Trophoblast cell (in vitro differentiated cells and primary cell): ENCODE measurements around the gene ATG4D.
"Not testable (repeated sequence)": the region's sequence is repeated elsewhere in the genome, so short reads cannot be mapped to it uniquely, and the experiment has no call there.

ENCODE experiments used
- DNase-seq, 2 donors: peaks; one replicate each; pipeline ENCODE4 v3.0.0-alpha.2; 2016
- H2AFZ ChIP-seq: 2 replicates; pipeline ENCODE4 v1.6.1; 2013; ENCODE audit warnings: low read length, moderate library complexity, mild to moderate bottlenecking; ENCODE audit not compliant: insufficient read depth, poor library complexity
- H2AK5ac ChIP-seq: 2 replicates; pipeline ENCODE4 v1.6.1; 2013; ENCODE audit warnings: mild to moderate bottlenecking, low read length
- H2BK120ac ChIP-seq: 2 replicates; pipeline ENCODE4 v1.6.1; 2013; ENCODE audit warnings: low read length, mild to moderate bottlenecking, moderate library complexity; ENCODE audit not compliant: insufficient read depth, poor library complexity
- H2BK12ac ChIP-seq: 2 replicates; pipeline ENCODE4 v1.6.1; 2013; ENCODE audit warnings: mild to moderate bottlenecking, low read length, moderate library complexity
- H2BK5ac ChIP-seq: 2 replicates; pipeline ENCODE4 v1.6.1; 2013; ENCODE audit warnings: low read length, low read depth, moderate library complexity, mild to moderate bottlenecking; ENCODE audit not compliant: poor library complexity
- H3K14ac ChIP-seq: 2 replicates; pipeline ENCODE4 v1.6.1; 2013; ENCODE audit warnings: mild to moderate bottlenecking, low read length
- H3K18ac ChIP-seq: 2 replicates; pipeline ENCODE4 v1.6.1; 2013; ENCODE audit warnings: mild to moderate bottlenecking, low read length
- H3K23ac ChIP-seq: 2 replicates; pipeline ENCODE4 v1.6.1; 2013; ENCODE audit warnings: low read length
- H3K27ac ChIP-seq: 2 replicates; pipeline ENCODE4 v1.5.1; 2013; ENCODE audit warnings: low read depth, mild to moderate bottlenecking, inconsistent platforms, low read length, moderate library complexity
- H3K27me3 ChIP-seq: 2 replicates; pipeline ENCODE4 v1.6.1; 2013; ENCODE audit warnings: inconsistent platforms, mild to moderate bottlenecking, low read length, moderate library complexity; ENCODE audit not compliant: insufficient read depth
- H3K36me3 ChIP-seq, 2 experiments: 1 replicate in 1 of 2; 2 replicates in 1 of 2; pipeline ENCODE4 v1.6.1; 2013; ENCODE audit warnings: low read length in 2 of 2, mild to moderate bottlenecking in 2 of 2, moderate library complexity in 1 of 2; ENCODE audit not compliant: insufficient read depth in 2 of 2, control insufficient read depth in 1 of 2
- H3K4ac ChIP-seq: 2 replicates; pipeline ENCODE4 v1.6.1; 2013; ENCODE audit warnings: low read depth, mild to moderate bottlenecking, low read length, moderate library complexity
- H3K4me1 ChIP-seq, 2 experiments: 1 replicate in 1 of 2; 2 replicates in 1 of 2; pipeline ENCODE4 v1.6.1; 2013; ENCODE audit warnings: low read length in 2 of 2, mild to moderate bottlenecking in 2 of 2, moderate library complexity in 1 of 2; ENCODE audit not compliant: insufficient read depth in 2 of 2, control insufficient read depth in 1 of 2
- H3K4me2 ChIP-seq: 2 replicates; pipeline ENCODE4 v1.6.1; 2013; ENCODE audit warnings: inconsistent platforms, mild to moderate bottlenecking, low read length, moderate library complexity
- H3K4me3 ChIP-seq: 2 replicates; pipeline ENCODE4 v1.5.1; 2013; ENCODE audit warnings: mild to moderate bottlenecking, low read depth, low read length, inconsistent platforms
- H3K79me1 ChIP-seq: one replicate; pipeline ENCODE4 v1.6.1; 2013; ENCODE audit warnings: low read length
- H3K79me2 ChIP-seq: 2 replicates; pipeline ENCODE4 v1.6.1; 2013; ENCODE audit warnings: low read length, mild to moderate bottlenecking; ENCODE audit not compliant: control insufficient read depth, insufficient read depth, poor library complexity
- H3K9ac ChIP-seq: 2 replicates; pipeline ENCODE4 v1.6.1; 2013; ENCODE audit warnings: mild to moderate bottlenecking, low read length
- H3K9me3 ChIP-seq: 2 replicates; pipeline ENCODE4 v1.6.1; 2013; ENCODE audit warnings: low read depth, mild to moderate bottlenecking, control low read depth, inconsistent platforms, low read length; ENCODE audit not compliant: insufficient read depth
- H4K12ac ChIP-seq: 2 replicates; pipeline ENCODE4 v1.6.1; 2013; ENCODE audit warnings: low read depth, mild to moderate bottlenecking, low read length, moderate library complexity
- H4K8ac ChIP-seq: 2 replicates; pipeline ENCODE4 v1.6.1; 2013; ENCODE audit warnings: low read depth, mild to moderate bottlenecking, low read length, moderate library complexity
- H4K91ac ChIP-seq: one replicate; pipeline ENCODE4 v1.6.1; 2013; ENCODE audit warnings: low read depth, mild to moderate bottlenecking, low read length, moderate library complexity
- WGBS: extraction: QIAGEN DNeasy Blood & Tissue Kit; methylation state at CpG from one replicate; pipeline ENCODE4 v1.1.7; 2013; ENCODE audit warnings: missing lambda C conversion rate; ENCODE audit not compliant: insufficient read length, insufficient coverage; ENCODE audit errors: extremely low coverage; 5-methylcytosine and 5-hydroxymethylcytosine counted together

Gene ATG4D

GRCh38 chr19:10521461-10522171 is 22.1 kb upstream of the ATG4D start:
- no peak overlapping the region for H4K8ac ChIP-seq
- H3K23ac ChIP-seq: no peak overlapping the region
- no peak overlapping the region for H3K4ac ChIP-seq
- no peak overlapping the region for H4K12ac ChIP-seq
- no peak overlapping the region for H2BK12ac ChIP-seq
- no peak overlapping the region for H2BK5ac ChIP-seq
- no peak for DNase-seq
- no peaks in the 10 kb centered on the region for H3K9me3 ChIP-seq
- H3K9ac ChIP-seq: no peak overlapping the region
- no peak overlapping the region for H2AFZ ChIP-seq
- peaks cover 8% of the 10 kb centered on the region for H3K27me3 ChIP-seq
- peaks cover 2% of the 10 kb centered on the region for H3K79me2 ChIP-seq
- peaks cover 5 to 10% of the 10 kb centered on the region in 2 experiments for H3K4me1 ChIP-seq
- no CpG with 5 or more reads among the region's 13 CpGs for WGBS
- H3K27ac ChIP-seq: no peak overlapping the region
- no peak overlapping the region for H2BK120ac ChIP-seq
- no peak overlapping the region for H3K4me3 ChIP-seq
- H2AK5ac ChIP-seq: no peak overlapping the region
- H3K14ac ChIP-seq: no peak overlapping the region
- no peaks in the 10 kb centered on the region for H3K79me1 ChIP-seq
- no peaks in the 10 kb centered on the region for H3K36me3 ChIP-seq
- no peak overlapping the region for H3K4me2 ChIP-seq
- H4K91ac ChIP-seq: no peak overlapping the region
- no peak overlapping the region for H3K18ac ChIP-seq

- H3K18ac ChIP-seq: no peak overlapping the region
- H3K27me3 ChIP-seq: peaks cover 3% of the 10 kb centered on the region
- no peak overlapping the region for H3K4me3 ChIP-seq
- no peaks in the 10 kb centered on the region for H3K79me1 ChIP-seq
- H3K9me3 ChIP-seq: no peaks in the 10 kb centered on the region
- no peak overlapping the region for H3K27ac ChIP-seq
- no peak overlapping the region for H2BK12ac ChIP-seq
- H3K4me1 ChIP-seq: peaks cover 0 to 4% of the 10 kb centered on the region in 2 experiments
- H3K4ac ChIP-seq: no peak overlapping the region
- no peak overlapping the region for H4K8ac ChIP-seq
- no CpG with 5 or more reads among the region's 3 CpGs for WGBS
- H2AFZ ChIP-seq: no peak overlapping the region
- no peak overlapping the region for H2BK5ac ChIP-seq
- H3K14ac ChIP-seq: no peak overlapping the region
- no peak overlapping the region for H3K4me2 ChIP-seq
- no peaks in the 10 kb centered on the region for H3K79me2 ChIP-seq
- no peak overlapping the region for H2AK5ac ChIP-seq
- H4K91ac ChIP-seq: no peak overlapping the region
- H4K12ac ChIP-seq: no peak overlapping the region
- no peak overlapping the region for H3K23ac ChIP-seq
- no peaks in the 10 kb centered on the region for H3K36me3 ChIP-seq
- H3K9ac ChIP-seq: no peak overlapping the region
- DNase-seq: no peak
- H2BK120ac ChIP-seq: no peak overlapping the region
Observed at GRCh38 chr19:10523135-10523636, 20.5 kb upstream of the ATG4D start.

- Histone ChIP-seq H2BK120ac (no peak overlapping the region), H2BK12ac (no peak overlapping the region), H3K9me3 (no peaks in the 10 kb centered on the region), H2AK5ac (no peak overlapping the region), H3K27me3 (no peaks in the 10 kb centered on the region), H3K79me2 (no peaks in the 10 kb centered on the region), H3K18ac (no peak overlapping the region), H3K4me1 (no peaks in the 10 kb centered on the region), H3K14ac (no peak overlapping the region), H3K9ac (no peak overlapping the region), H2AFZ (no peak overlapping the region), H3K23ac (no peak overlapping the region), H3K4me3 (no peak overlapping the region), H3K36me3 (no peaks in the 10 kb centered on the region), H2BK5ac (no peak overlapping the region), H3K79me1 (no peaks in the 10 kb centered on the region), H4K8ac (no peak overlapping the region), H3K27ac (no peak overlapping the region), H3K4me2 (no peak overlapping the region), H4K12ac (no peak overlapping the region), H3K4ac (no peak overlapping the region), H4K91ac (no peak overlapping the region)
- peak in 1 of 2 donors; percentile 91 for DNase-seq
- no CpG with 5 or more reads among the region's 7 CpGs for WGBS
Observed at GRCh38 chr19:10525636-10526035, 18.1 kb upstream of the ATG4D start.

- not testable (repeated sequence) for H3K18ac ChIP-seq, H3K14ac ChIP-seq, H3K27me3 ChIP-seq, H3K36me3 ChIP-seq, H3K79me1 ChIP-seq, H4K12ac ChIP-seq, H3K9ac ChIP-seq, H3K4me1 ChIP-seq, H3K4me2 ChIP-seq, H2AFZ ChIP-seq, H3K4ac ChIP-seq, DNase-seq, H3K4me3 ChIP-seq, H2BK12ac ChIP-seq, H3K27ac ChIP-seq, H4K91ac ChIP-seq, H4K8ac ChIP-seq, H2BK5ac ChIP-seq, H3K9me3 ChIP-seq, H3K23ac ChIP-seq, H2BK120ac ChIP-seq, H2AK5ac ChIP-seq, H3K79me2 ChIP-seq
- no CpG with 5 or more reads among the region's 8 CpGs for WGBS
Observed at GRCh38 chr19:10526887-10527286, 16.8 kb upstream of the ATG4D start.
